ENCODE data around the gene NUDT16L1. TPM values are rescaled to one million over a fixed set of nuclear protein-coding genes. Genes with fewer than 3 reads are reported as not detected.

The NUDT16L1 gene
- total RNA-seq, 6 donors from 2014 or later, result 14.9 to 66.0 (median 34.1) TPM

- 34% methylated on average over 17 of the region's 17 CpGs for WGBS, 2 donors
- peak overlapping the region; percentile 83 to 98 (median 91) for H3K4me3 ChIP-seq
- H3K27me3 ChIP-seq, result no peaks in the 10 kb centered on the region
- H3K36me3 ChIP-seq, result peaks cover 3 to 22% (median 15%) of the 10 kb centered on the region in 4 donors
- H3K27ac ChIP-seq, result peak overlapping the region in 2 of 4 donors; percentile 80 to 82
- ATAC-seq (ENCODE audit: low FRiP score in 2 of 2) (no peak), DNase-seq (no peak)
- peaks cover 9 to 22% (median 11%) of the 10 kb centered on the region in 4 donors for H3K4me1 ChIP-seq
- H3K9me3 ChIP-seq, result no peaks in the 10 kb centered on the region
- TF ChIP-seq CTCF (IDR thresholded peaks at IDR 0.05) (no peak), EP300 (IDR thresholded peaks at IDR 0.05) (no peak)
Measured at GRCh38 chr16:4733211-4733742, 39.9 kb downstream of the NUDT16L1 start.

- 0 to 1% methylated on average over 8 to 11 of the region's 19 CpGs for WGBS, 2 donors
- H3K27ac ChIP-seq, result peak overlapping the region; percentile 50 to 84 (median 81)
- peak overlapping the region; percentile 83 to 98 (median 91) for H3K4me3 ChIP-seq
Measured at GRCh38 chr16:4733747-4734062, 40.3 kb downstream of the NUDT16L1 start.

GRCh38 chr16:4734063-4734729, 40.8 kb downstream of the NUDT16L1 start, which contains the start of the genes ANKS3 and DNAAF8:
Gene ANKS3, minus strand, starts transcription at chr16:4734271. Its CDS starts 4,122 bp downstream, at chr16:4730149.
Gene DNAAF8, plus strand, starts transcription at chr16:4734537. Its CDS starts 1,978 bp downstream, at chr16:4736515.
- Histone ChIP-seq H3K27ac (peak within 1 kb of the TSS; percentile 50 to 84 (median 81)), H3K36me3 (peaks cover 2 to 13% (median 6%) of the 10 kb centered on the region in 4 donors), H3K4me3 (peak within 1 kb of the TSS; percentile 83 to 98 (median 91)), H3K4me1 (peaks cover 9 to 22% (median 11%) of the 10 kb centered on the region in 4 donors), H3K27me3 (no peaks in the 10 kb centered on the region), H3K9me3 (no peaks in the 10 kb centered on the region)
- DNase-seq, result peak; percentile 97 to 98
- 1% methylated on average over 16 to 38 of the region's 70 CpGs for WGBS, 2 donors
- TF ChIP-seq CTCF (IDR thresholded peaks at IDR 0.05) (peak in 1 of 6 experiments; percentile 28), EP300 (IDR thresholded peaks at IDR 0.05) (peak in 1 of 4 donors; percentile 44), POLR2AphosphoS5 (IDR thresholded peaks at IDR 0.05) (peak; percentile 57 to 72), POLR2A (IDR thresholded peaks at IDR 0.05) (peak in 2 of 4 donors; percentile 43 to 53)
- peak; percentile 98 for ATAC-seq (ENCODE audit: low FRiP score in 2 of 2)

More at GRCh38 chr16:4733747-4734062, 40.3 kb downstream of the NUDT16L1 start:
- Histone ChIP-seq H3K27me3 (no peaks in the 10 kb centered on the region), H3K9me3 (no peaks in the 10 kb centered on the region), H3K36me3 (peaks cover 3 to 18% (median 11%) of the 10 kb centered on the region in 4 donors), H3K4me1 (peaks cover 9 to 22% (median 11%) of the 10 kb centered on the region in 4 donors)
- ATAC-seq (ENCODE audit: low FRiP score in 2 of 2), result no peak
- no peak for DNase-seq
- TF ChIP-seq EP300 (IDR thresholded peaks at IDR 0.05), result no peak
- no peak for TF ChIP-seq CTCF (IDR thresholded peaks at IDR 0.05)
- TF ChIP-seq POLR2A (IDR thresholded peaks at IDR 0.05), result no peak
- TF ChIP-seq POLR2AphosphoS5 (IDR thresholded peaks at IDR 0.05), result no peak

- H3K4me1 ChIP-seq, result peaks cover 9 to 22% (median 11%) of the 10 kb centered on the region in 4 donors
- peaks cover 0 to 6% (median under 1%) of the 10 kb centered on the region in 4 donors for H3K36me3 ChIP-seq
- H3K27ac ChIP-seq, result peak overlapping the region; percentile 50 to 84 (median 81)
- ATAC-seq (ENCODE audit: low FRiP score in 2 of 2) (peak; percentile 90 to 92), DNase-seq (peak; percentile 93 to 98)
- TF ChIP-seq POLR2AphosphoS5 (IDR thresholded peaks at IDR 0.05), result no peak
- TF ChIP-seq POLR2A (IDR thresholded peaks at IDR 0.05), result peak in 1 of 4 donors; percentile 9
- no peaks in the 10 kb centered on the region for H3K9me3 ChIP-seq
- no peaks in the 10 kb centered on the region for H3K27me3 ChIP-seq
- peak overlapping the region; percentile 83 to 98 (median 91) for H3K4me3 ChIP-seq
- WGBS, 2 donors, result 11 to 14% methylated on average over 19 to 28 of the region's 38 CpGs
Measured at GRCh38 chr16:4734730-4735535, 41.6 kb downstream of the NUDT16L1 start.

- TF ChIP-seq POLR2A (IDR thresholded peaks at IDR 0.05), result no peak
- TF ChIP-seq EP300 (IDR thresholded peaks at IDR 0.05), result no peak
- TF ChIP-seq POLR2AphosphoS5 (IDR thresholded peaks at IDR 0.05), result no peak
- TF ChIP-seq CTCF (IDR thresholded peaks at IDR 0.05), result no peak
- H3K36me3 ChIP-seq, result no peaks in the 10 kb centered on the region
- no peaks in the 10 kb centered on the region for H3K27me3 ChIP-seq
- 90 to 96% methylated on average over 3 to 4 of the region's 4 CpGs for WGBS, 2 donors
- no peaks in the 10 kb centered on the region for H3K9me3 ChIP-seq
- no peak overlapping the region for H3K4me3 ChIP-seq
- peaks cover 9 to 22% (median 11%) of the 10 kb centered on the region in 4 donors for H3K4me1 ChIP-seq
- DNase-seq, result no peak
- H3K27ac ChIP-seq, result no peak overlapping the region
- ATAC-seq (ENCODE audit: low FRiP score in 2 of 2), result no peak
Measured at GRCh38 chr16:4736546-4736945, 43.2 kb downstream of the NUDT16L1 start.
